Measurements from ENCODE around the gene CARD10.

Gene CARD10

GRCh38 chr22:37519268-37520195 is at the start of gene CARD10:
Gene CARD10, minus strand, starts transcription at chr22:37519415. Its CDS starts 215 bp downstream, at chr22:37519200.
- DNase-seq (ENCODE audit: low spot score), result no peak

DNA sequence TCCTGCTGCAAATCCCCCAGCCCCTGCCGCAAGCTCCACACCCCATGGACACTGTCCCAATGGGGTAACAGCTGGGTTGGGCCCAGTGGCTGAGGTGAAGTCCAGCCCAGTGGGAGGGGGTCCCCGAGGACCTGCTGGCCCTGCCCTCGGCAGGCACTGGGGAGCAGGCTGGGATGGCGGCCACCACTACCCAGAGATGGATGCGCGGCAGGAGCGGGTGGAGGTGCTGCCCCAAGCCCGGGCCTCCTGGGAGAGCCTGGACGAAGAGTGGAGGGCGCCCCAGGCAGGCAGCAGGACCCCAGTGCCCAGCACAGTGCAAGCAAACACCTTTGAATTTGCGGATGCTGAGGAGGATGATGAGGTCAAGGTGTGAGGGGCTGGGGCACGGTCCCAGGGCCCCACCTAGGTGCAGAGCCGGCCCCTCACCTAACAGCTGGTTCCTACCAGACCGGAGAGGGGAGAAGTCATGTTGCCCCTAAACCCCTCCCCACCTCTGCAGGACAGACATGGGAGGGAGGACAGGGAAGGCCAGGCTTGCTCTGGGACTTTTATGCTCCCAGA is 49.3 kb upstream of the CARD10 start:
- DNase-seq (ENCODE audit: low spot score), result no peak

GRCh38 chr22:37568012-37568411 is 48.8 kb upstream of the CARD10 start:
- no peak for DNase-seq (ENCODE audit: low spot score)

- DNase-seq (ENCODE audit: low spot score), result peak; percentile 84
Measured at GRCh38 chr22:37566903-37567798, 47.9 kb upstream of the CARD10 start.

DNA sequence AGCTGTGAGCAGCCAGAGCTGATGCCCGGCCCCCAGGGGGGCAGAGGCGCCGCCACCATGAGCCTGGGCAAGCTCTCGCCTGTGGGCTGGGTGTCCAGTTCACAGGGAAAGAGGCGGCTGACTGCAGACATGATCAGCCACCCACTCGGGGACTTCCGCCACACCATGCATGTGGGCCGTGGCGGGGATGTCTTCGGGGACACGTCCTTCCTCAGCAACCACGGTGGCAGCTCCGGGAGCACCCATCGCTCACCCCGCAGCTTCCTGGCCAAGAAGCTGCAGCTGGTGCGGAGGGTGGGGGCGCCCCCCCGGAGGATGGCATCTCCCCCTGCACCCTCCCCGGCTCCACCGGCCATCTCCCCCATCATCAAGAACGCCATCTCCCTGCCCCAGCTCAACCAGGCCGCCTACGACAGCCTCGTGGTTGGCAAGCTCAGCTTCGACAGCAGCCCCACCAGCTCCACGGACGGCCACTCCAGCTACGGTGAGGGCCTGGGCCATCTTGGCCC is 47.2 kb upstream of the CARD10 start:
- DNase-seq (ENCODE audit: low spot score), result no peak

GRCh38 chr22:37565830-37566229 is 46.6 kb upstream of the CARD10 start:
- DNase-seq (ENCODE audit: low spot score), result no peak

- DNase-seq (ENCODE audit: low spot score), result no peak
Measured at GRCh38 chr22:37564111-37564711, 45.0 kb upstream of the CARD10 start.

- no peak for DNase-seq (ENCODE audit: low spot score)
Measured at GRCh38 chr22:37563153-37564081, 44.2 kb upstream of the CARD10 start.

DNA sequence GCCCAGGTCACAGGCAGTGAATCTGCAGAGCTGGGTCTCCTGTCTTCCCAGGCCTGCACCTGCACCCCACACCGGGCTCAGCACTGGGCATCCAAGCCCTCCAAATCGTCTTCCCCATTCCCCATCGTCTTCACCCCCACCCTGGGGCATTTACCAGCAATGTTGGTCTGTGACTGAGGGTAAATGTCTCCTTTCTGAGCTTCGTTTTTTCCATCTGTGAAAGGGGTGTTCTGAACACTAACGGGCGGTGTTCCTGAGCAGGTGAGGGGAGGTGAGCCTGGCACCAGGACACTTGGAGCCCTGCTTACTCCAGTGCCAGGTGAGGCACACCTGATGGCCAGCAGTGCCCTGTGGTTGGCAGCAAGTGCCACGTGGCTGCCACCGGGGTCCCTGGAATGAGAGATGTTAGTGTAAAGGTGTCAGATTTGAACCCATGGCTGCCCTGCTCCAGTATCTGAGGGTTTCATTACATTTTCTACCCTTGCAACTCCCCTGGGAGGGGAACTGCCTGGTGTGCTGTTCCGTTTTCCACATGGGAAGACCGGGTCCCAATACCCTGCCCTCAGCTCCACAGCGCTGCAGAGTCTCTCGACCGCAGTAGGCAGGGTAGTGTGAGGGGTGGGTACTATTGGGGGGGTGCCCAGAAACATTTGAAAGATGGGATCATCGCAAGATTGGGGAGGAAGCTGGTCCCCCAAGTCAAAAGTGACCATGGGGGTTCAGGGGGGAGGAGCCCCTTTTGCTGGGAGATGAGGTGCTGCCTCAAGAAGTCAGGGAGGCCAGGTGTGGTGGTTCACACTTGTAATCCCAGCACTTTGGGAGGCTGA is 43.0 kb upstream of the CARD10 start:
- no peak for DNase-seq (ENCODE audit: low spot score)

GRCh38 chr22:37561212-37562048 is 42.2 kb upstream of the CARD10 start:
- peak; percentile 81 for DNase-seq (ENCODE audit: low spot score)

DNA sequence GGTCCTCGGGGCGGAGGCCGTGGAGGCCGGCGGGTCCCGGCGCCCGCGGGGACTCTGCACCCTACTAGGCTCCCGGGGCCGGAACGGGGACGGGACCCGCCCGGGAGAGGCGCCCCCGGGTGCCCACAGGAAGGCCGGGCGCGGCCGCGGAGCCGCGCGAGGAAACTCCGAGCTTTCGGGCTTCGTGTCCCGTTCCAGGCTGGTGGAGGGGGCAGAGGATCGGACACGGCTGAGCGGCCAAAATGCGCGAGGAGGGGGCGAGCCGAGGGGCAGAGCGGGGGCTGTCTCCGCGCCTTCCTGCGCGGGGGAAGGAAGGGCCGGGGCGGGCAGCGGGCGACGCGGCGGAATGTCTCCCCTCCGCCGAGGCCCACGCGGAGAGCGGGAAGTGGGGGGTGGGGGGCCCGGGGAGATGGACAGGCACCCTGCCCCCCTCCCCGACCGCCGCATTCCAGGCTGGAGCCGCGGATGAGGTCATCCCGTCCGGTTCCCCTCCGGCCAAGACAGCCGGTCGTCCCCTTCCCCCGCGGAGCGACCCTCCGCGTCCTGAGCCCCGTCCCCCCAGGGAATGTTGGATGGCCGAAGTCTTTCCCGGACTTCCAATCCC is 41.5 kb upstream of the CARD10 start:
- no peak for DNase-seq (ENCODE audit: low spot score)

DNA sequence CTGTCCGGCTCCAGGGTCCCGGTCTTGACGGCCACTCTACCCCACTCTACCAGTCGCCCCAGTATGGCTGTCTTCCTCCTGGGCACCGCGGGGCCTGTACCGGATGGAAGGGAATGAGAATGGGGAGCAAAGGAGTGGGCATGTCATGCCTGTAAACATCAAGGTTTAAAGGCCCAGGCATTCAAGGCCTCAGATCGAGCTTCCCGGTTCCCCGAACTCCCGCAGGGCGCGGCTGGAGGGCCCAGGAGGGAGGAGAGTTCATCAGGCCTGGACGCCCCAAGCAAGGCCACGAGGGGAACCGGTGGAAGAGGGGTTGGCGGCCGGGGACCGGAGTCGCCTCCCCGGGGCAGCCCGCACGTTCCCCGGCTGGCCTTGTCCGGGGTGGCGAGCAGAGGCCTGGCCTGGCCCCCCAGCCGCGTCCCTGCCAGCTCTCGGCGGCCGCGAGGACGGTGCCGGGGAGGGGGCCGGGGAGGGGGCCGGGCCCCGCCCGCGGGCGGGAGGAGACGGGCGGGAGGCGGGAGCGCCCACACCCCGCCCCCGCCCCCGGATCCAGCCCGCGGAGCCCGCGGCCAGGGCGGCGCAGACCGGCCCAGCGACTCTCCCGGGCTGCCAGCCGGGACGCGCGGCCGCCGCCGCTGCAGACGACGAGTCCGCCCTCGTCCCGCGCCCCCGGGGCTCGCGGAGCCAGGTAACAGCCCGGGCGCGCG is 40.8 kb upstream of the CARD10 start, which contains the start of gene CDC42EP1:
CDC42EP1 (plus strand) TSS at position 580 of the 707 bp plus-strand sequence. CDS start 5,870 bp downstream, outside the sequence.
- no peak for DNase-seq (ENCODE audit: low spot score)

DNA sequence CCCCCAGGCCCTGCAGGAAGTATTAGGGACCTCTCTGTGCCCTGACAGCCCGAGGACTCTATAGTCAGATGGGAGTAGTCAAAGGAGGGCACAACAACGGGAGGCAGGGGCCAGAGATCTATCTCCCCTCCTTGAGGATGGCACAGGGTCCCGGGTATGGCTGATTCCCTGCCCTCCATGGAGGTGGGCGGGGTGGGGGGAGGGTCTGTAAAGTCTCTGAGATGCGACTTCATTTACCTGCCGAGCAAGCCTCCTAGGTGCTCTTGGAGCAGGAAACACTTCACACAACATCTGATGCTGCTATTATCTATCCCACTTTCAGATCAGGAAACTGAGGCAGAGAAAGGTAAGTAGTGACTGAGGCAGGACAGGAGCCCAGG is 40.3 kb upstream of the CARD10 start:
- DNase-seq (ENCODE audit: low spot score), result no peak

- no peak for DNase-seq (ENCODE audit: low spot score)
Measured at GRCh38 chr22:37558815-37559214, 39.6 kb upstream of the CARD10 start.

- DNase-seq (ENCODE audit: low spot score), result no peak
Measured at GRCh38 chr22:37557321-37558001, 38.2 kb upstream of the CARD10 start.

GRCh38 chr22:37556710-37557109 is 37.5 kb upstream of the CARD10 start:
- no peak for DNase-seq (ENCODE audit: low spot score)

DNA sequence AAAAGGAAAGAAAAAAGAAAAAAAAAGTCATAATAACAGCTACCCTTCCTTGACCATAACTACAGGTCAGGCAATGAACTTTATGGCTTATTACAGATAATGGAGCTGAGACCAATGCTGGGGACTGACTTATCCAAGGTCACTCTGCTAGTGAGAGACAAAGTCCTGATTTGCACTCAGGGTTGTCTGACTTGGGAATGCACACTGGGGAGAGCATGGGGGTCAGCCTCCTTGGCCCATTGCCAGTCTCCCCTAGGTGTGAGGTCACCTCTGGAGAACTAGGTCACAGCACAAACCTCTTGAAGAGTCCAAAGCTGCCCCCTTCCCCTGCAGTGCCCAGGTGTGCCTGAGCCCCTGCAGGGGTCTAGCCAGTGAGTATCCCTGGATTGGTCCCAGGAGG is 35.8 kb upstream of the CARD10 start:
- DNase-seq (ENCODE audit: low spot score), result no peak
